Naive thymus-derived CD4-positive, alpha-beta T cell (primary cell): ENCODE measurements around the gene GSX2. TPM values are rescaled to one million over a fixed set of nuclear protein-coding genes. Genes with fewer than 3 reads are reported as not detected.

Experiments used
- ATAC-seq: fragments of 150-1000 bp; cut with Tn5 transposase; 2 replicates; pipeline ENCODE4 v1.10.0; 2021; ENCODE audit warnings: mild to moderate bottlenecking, moderate library complexity
- CTCF ChIA-PET: fragments of 350-600 bp; sonication (Branson Sonifier 250); formaldehyde crosslinking; loops from one replicate; lab custom pipeline; 2021; ENCODE audit warnings: antibody characterized with exemption; lab: Charles Lee
- POLR2A ChIA-PET: fragments of 350-600 bp; sonication (Branson Sonifier 250); formaldehyde crosslinking; loops from one replicate; lab custom pipeline; 2021; ENCODE audit warnings: antibody characterized with exemption, inconsistent platforms; lab: Charles Lee
- DNase-seq, 9 donors: peaks; one replicate each; pipeline versions ENCODE4 v3.0.0 to v3.0.0-alpha.2; 2020 to 2022; ENCODE audit warnings: mixed read lengths in 1 of 9
- H3K27ac ChIP-seq: one replicate; pipeline ENCODE4 v1.7.0; 2013; ENCODE audit warnings: mild to moderate bottlenecking, low read depth, low read length, moderate library complexity
- H3K27me3 ChIP-seq, 2 donors: one replicate each; pipeline ENCODE4 v1.7.0; 2013; ENCODE audit warnings: low read length in 2 of 2, mild to moderate bottlenecking in 2 of 2, moderate library complexity in 2 of 2; ENCODE audit not compliant: control insufficient read depth in 2 of 2, insufficient read depth in 2 of 2
- H3K36me3 ChIP-seq, 3 experiments: 1 replicate in 2 of 3; 2 replicates in 1 of 3; pipeline ENCODE4 v1.7.0; 2013; ENCODE audit warnings: low read length in 3 of 3, mild to moderate bottlenecking in 3 of 3, moderate library complexity in 1 of 3; ENCODE audit not compliant: insufficient read depth in 3 of 3, control insufficient read depth in 2 of 3
- H3K4me1 ChIP-seq, 2 donors: one replicate each; pipeline ENCODE4 v1.7.0; 2013; ENCODE audit warnings: low read length in 2 of 2, mild to moderate bottlenecking in 2 of 2, moderate library complexity in 1 of 2; ENCODE audit not compliant: control insufficient read depth in 2 of 2, insufficient read depth in 2 of 2
- H3K4me3 ChIP-seq: 2 replicates; pipeline ENCODE4 v1.7.0; 2013; ENCODE audit warnings: mild to moderate bottlenecking, low read length
- H3K9me3 ChIP-seq, 3 experiments: 1 replicate in 2 of 3; 2 replicates in 1 of 3; pipeline ENCODE4 v1.7.0; 2013; ENCODE audit warnings: low read length in 3 of 3; ENCODE audit not compliant: control insufficient read depth in 2 of 3
- H3K27ac Mint-ChIP-seq, 9 donors: one replicate each; pipeline ENCODE4 v1.8.0; 2020 to 2022; ENCODE audit warnings: mixed read lengths in 9 of 9, mild to moderate bottlenecking in 8 of 9, moderate library complexity in 5 of 9, inconsistent platforms in 2 of 9
- H3K27me3 Mint-ChIP-seq, 5 donors: one replicate each; pipeline ENCODE4 v1.8.0; 2021 to 2022; ENCODE audit warnings: mixed read lengths in 5 of 5, mild to moderate bottlenecking in 1 of 5
- H3K36me3 Mint-ChIP-seq, 5 donors: one replicate each; pipeline ENCODE4 v1.8.0; 2020 to 2022; ENCODE audit warnings: mixed read lengths in 5 of 5, mild to moderate bottlenecking in 3 of 5, inconsistent platforms in 1 of 5
- H3K4me1 Mint-ChIP-seq, 7 donors: one replicate each; pipeline ENCODE4 v1.8.0; 2020 to 2022; ENCODE audit warnings: mixed read lengths in 7 of 7, mild to moderate bottlenecking in 3 of 7, inconsistent platforms in 1 of 7
- H3K4me3 Mint-ChIP-seq, 10 donors: one replicate each; pipeline ENCODE4 v1.8.0; 2020 to 2022; ENCODE audit warnings: mild to moderate bottlenecking in 10 of 10, mixed read lengths in 10 of 10, moderate library complexity in 6 of 10, inconsistent platforms in 2 of 10
- H3K9me3 Mint-ChIP-seq, 11 donors: one replicate each; pipeline ENCODE4 v1.8.0; 2020 to 2022; ENCODE audit warnings: mixed read lengths in 11 of 11, mild to moderate bottlenecking in 4 of 11, inconsistent platforms in 1 of 11, moderate library complexity in 1 of 11
- intact Hi-C, 2 donors: fragments of 100-400 bp; cut with micrococcal nuclease; formaldehyde crosslinking; loops; one replicate each; pipeline ENCODE4 v1.15.1; 2023
- polyA plus RNA-seq, 2 donors: library from polyadenylated mRNA; unstranded; fragments of 300-500 nt; fragmentation: Illumina TruSeq; gene quantifications; one replicate each; pipeline ENCODE4 v1.2.3, GENCODE V29; 2021
- total RNA-seq, 6 experiments: library from RNA in 5 of 6; stranded (reverse) in 5 of 6; gene quantifications; 1 replicate in 5 of 6; 2 replicates in 1 of 6; pipeline ENCODE4 v1.2.3 and lab custom pipeline; 2021 to 2026

Gene GSX2
- total and polyA plus RNA-seq, 7 experiments from 2014 or later = not detected

DNA sequence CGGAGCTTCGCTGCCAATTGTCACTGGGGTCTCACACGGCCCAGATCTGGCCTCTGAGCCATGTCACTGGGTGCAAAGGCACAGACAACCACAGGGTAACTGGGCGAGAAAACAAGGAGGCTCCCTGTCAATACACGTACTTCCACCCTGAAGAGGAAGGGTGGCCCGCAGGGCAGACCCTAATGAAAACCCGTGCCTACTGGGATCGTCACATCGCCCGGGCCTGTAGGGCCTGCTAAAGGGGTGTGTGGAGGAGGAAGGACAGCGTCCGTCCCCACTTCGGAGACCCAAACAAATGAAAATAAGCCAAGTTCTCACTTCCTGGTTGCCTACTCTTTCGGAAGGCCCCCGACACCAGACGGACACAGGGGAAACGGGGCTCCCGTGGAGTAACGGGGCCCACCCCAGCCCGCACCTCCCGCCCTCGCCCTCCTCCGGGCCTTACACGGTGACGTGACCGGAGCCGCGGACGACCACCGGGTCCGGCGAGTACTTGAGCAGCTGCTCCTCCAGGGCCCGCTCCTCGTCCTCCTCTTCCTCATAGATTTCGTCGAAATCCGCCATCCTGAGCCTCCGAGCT lies 36.1 kb upstream of the GSX2 start:
- Mint-ChIP-seq H3K9me3 (no peaks in the 10 kb centered on the region), H3K4me1 (peaks cover 44 to 66% (median 49%) of the 10 kb centered on the region in 7 donors), H3K36me3 (peaks cover 0 to 15% (median 0%) of the 10 kb centered on the region in 5 donors), H3K27ac (peak overlapping the region; percentile 95 to 99 (median 98)), H3K4me3 (peak overlapping the region; percentile 94 to 100 (median 97)), H3K27me3 (peaks cover 0 to 2% (median 0%) of the 10 kb centered on the region in 5 donors)
- no peaks in the 10 kb centered on the region for H3K27me3 ChIP-seq
- ChIA-PET CTCF (interaction anchor here (0.9 kb wide), 1 partner anchor 1351 kb away, joined by 3 read pairs; no protein-coding TSS in a partner anchor), POLR2A (interaction anchor here (0.6 to 2.0 kb wide), 6 partner anchors 8 to 879 kb away, joined by 3 to 7 read pairs (median 3); no protein-coding TSS in a partner anchor)
- ATAC-seq = peak; percentile 21
- peaks cover 0 to 8% (median 0%) of the 10 kb centered on the region in 3 experiments for H3K36me3 ChIP-seq
- no peaks in the 10 kb centered on the region for H3K9me3 ChIP-seq
- H3K4me1 ChIP-seq = peaks cover 11 to 32% of the 10 kb centered on the region in 2 donors
- DNase-seq = peak in 5 of 9 donors; percentile 43 to 52 (median 45)
- peak overlapping the region; percentile 100 for H3K27ac ChIP-seq
- intact Hi-C loops = loop anchor here (1.0 to 10.0 kb wide), 15 partner anchors 8 to 1884 kb away; partner anchors contain the start of genes CEP135 (in 2 of the 2), EXOC1 (in 2 of the 2), SCFD2 (in 2 of the 2) and CLOCK (in 1 of the 2)
- H3K4me3 ChIP-seq = peak overlapping the region; percentile 68

DNA sequence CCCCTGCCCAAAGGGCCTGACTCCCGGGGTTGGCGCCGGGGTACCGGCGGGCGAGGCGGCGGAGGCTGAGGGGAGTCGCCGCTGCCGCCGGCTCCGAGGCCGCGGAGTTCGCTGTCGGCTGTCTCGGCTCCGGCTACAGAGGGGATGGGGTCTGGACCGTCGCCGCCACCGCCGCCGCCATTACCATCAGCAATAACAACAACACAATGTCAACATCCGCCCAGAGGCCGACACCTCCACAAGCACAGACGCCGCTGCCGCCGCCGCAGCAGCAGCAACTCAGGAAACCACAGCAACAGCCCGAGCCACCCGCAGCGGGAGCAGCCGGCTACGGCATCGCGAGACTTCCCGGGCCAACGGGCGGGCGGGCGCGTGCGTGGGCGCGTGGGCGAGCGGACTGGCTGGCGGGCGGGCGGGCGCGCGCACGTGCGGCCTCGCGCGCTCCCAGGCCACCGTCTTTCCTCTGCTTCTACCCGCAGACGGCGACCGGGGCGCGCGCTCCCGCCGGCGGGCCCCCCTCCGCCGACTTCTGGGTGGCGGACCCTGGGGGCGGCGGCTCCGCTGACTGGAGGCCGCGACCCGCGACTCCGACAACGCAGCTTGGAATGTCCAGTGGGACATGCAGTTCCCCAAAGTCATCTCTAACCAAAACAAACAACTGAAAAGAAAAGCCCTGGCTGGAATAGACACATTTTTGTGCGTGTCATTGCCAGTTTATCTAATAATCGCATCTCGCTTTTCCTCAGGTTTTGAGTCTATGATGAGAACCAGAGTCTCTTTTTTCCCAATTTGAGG lies 35.4 kb upstream of the GSX2 start, which contains the start of gene CHIC2:
TSS of gene CHIC2 (minus strand) at position 289 of the 795 bp plus-strand sequence. CDS start 305 bp downstream, outside the sequence.
- peaks cover 0 to 15% (median 0%) of the 10 kb centered on the region in 5 donors for H3K36me3 Mint-ChIP-seq
- peak within 1 kb of the TSS; percentile 77 for H3K4me3 ChIP-seq
- H3K27ac ChIP-seq = peak within 1 kb of the TSS; percentile 100
- no peaks in the 10 kb centered on the region for H3K9me3 ChIP-seq
- no peaks in the 10 kb centered on the region for H3K9me3 Mint-ChIP-seq
- CTCF ChIA-PET = no interaction called here
- intact Hi-C loops = loop anchor here (1.0 to 10.0 kb wide), 15 partner anchors 8 to 1884 kb away; partner anchors contain the start of genes CEP135 (in 2 of the 2), EXOC1 (in 2 of the 2), SCFD2 (in 2 of the 2) and CLOCK (in 1 of the 2)
- ATAC-seq (peak; percentile 94), DNase-seq (peak; percentile 95 to 99 (median 98))
- H3K4me1 ChIP-seq = peaks cover 8 to 32% of the 10 kb centered on the region in 2 donors
- H3K36me3 ChIP-seq = peaks cover 0 to 8% (median 0%) of the 10 kb centered on the region in 3 experiments
- peaks cover 39 to 59% (median 44%) of the 10 kb centered on the region in 7 donors for H3K4me1 Mint-ChIP-seq
- peaks cover 0 to 2% (median 0%) of the 10 kb centered on the region in 5 donors for H3K27me3 Mint-ChIP-seq
- no peaks in the 10 kb centered on the region for H3K27me3 ChIP-seq
- peak within 1 kb of the TSS; percentile 95 to 99 (median 98) for H3K27ac Mint-ChIP-seq
- H3K4me3 Mint-ChIP-seq = peak within 1 kb of the TSS; percentile 94 to 100 (median 97)
- POLR2A ChIA-PET = interaction anchor here (1.1 to 2.0 kb wide), 5 partner anchors 8 to 878 kb away, joined by 3 to 7 read pairs (median 3); no protein-coding TSS in a partner anchor

DNA sequence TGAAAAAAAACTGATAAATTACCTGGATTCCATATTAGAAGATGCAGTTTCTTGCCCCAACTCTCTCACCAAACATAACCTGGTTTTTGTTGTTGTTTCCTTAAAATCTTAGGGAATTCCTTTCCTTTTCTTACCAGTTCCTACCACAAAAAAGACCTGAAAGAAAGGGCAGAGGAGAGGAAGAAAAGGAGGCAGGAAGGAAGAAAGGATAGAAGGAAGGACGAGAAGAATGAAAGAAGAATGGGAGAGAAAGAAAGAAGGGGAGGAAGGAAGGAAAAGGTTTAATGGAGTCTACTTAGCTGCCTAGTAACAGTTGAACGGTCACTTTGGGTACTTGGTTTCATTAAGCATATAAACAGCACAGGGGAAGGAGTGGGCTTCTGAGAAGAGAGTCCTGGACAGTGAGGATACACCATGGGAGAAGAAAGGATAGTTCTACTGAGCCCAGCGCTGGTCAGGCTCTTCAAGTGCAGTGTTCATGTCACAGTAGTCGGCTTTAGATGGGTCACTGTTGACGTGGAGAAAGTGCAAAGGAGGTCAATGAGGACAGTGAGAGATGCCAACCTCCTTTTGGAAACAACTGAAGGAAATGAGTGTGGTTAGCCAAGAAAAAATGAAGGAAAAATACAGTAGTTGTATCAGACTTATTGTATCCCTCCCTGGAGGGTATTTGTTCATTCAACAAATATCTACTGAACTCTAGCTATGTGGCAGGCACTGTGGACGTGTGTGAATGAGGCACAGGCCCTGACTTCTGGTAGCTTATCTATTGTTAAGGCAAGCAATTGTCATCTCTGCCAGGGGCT lies 34.5 kb upstream of the GSX2 start:
- H3K27ac Mint-ChIP-seq = peak overlapping the region; percentile 74 to 98 (median 93)
- peaks cover 32 to 49% (median 37%) of the 10 kb centered on the region in 7 donors for H3K4me1 Mint-ChIP-seq
- no peaks in the 10 kb centered on the region for H3K27me3 ChIP-seq
- no peak for ATAC-seq
- intact Hi-C loops = loop anchor here (2.0 to 10.0 kb wide), 4 partner anchors 61 to 1787 kb away; partner anchors contain the start of genes CLOCK (in 1 of the 2) and EXOC1 (in 1 of the 2)
- DNase-seq = no peak
- H3K4me1 ChIP-seq = peaks cover 8 to 29% of the 10 kb centered on the region in 2 donors
- H3K4me3 ChIP-seq = peak overlapping the region; percentile 77
- H3K9me3 Mint-ChIP-seq = peaks cover 0 to 2% (median 0%) of the 10 kb centered on the region in 11 donors
- CTCF ChIA-PET = no interaction called here
- peaks cover 0 to 8% (median 0%) of the 10 kb centered on the region in 3 experiments for H3K36me3 ChIP-seq
- POLR2A ChIA-PET = interaction anchor here (2.0 kb wide), 1 partner anchor 9 kb away, joined by 7 read pairs; no protein-coding TSS in a partner anchor
- H3K9me3 ChIP-seq = no peaks in the 10 kb centered on the region
- H3K27me3 Mint-ChIP-seq = peaks cover 0 to 5% (median 0%) of the 10 kb centered on the region in 5 donors
- H3K4me3 Mint-ChIP-seq = peak overlapping the region; percentile 75 to 97 (median 88)
- H3K36me3 Mint-ChIP-seq = peaks cover 0 to 12% (median 0%) of the 10 kb centered on the region in 5 donors
- peak overlapping the region; percentile 91 for H3K27ac ChIP-seq

DNA sequence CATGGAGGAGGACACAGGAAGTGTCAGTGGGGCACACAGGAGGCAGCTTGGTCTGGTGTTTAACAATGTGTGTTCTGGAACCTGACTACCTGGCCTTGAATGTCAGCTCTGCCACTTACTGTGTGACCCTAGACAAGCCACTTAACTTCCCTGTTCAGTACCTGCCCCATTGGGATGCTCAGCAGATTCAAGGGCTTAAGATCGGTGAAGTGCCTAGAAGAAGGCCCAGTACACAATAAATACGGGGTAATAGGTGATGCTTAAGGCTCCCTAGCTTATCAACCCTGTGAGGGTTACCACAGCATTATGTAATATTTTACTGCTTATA lies 33.9 kb upstream of the GSX2 start:
- Mint-ChIP-seq H3K27me3 (peaks cover 0 to 8% (median 0%) of the 10 kb centered on the region in 5 donors), H3K36me3 (peaks cover 0 to 12% (median 0%) of the 10 kb centered on the region in 5 donors), H3K4me1 (peaks cover 29 to 43% (median 33%) of the 10 kb centered on the region in 7 donors), H3K27ac (peak overlapping the region in 7 of 9 donors; percentile 74 to 98 (median 95)), H3K4me3 (peak overlapping the region in 8 of 10 donors; percentile 10 to 97 (median 91)), H3K9me3 (peaks cover 0 to 2% (median 0%) of the 10 kb centered on the region in 11 donors)
- CTCF ChIA-PET = no interaction called here
- DNase-seq (no peak), ATAC-seq (no peak)
- H3K4me1 ChIP-seq = peaks cover 8 to 23% of the 10 kb centered on the region in 2 donors
- H3K36me3 ChIP-seq = peaks cover 0 to 8% (median 0%) of the 10 kb centered on the region in 3 experiments
- no peaks in the 10 kb centered on the region for H3K9me3 ChIP-seq
- intact Hi-C loops = loop anchor here in 1 of 2 donors (10.0 kb wide), 1 partner anchor 1479 kb away; the partner anchor contains the start of gene CLOCK
- H3K4me3 ChIP-seq = no peak overlapping the region
- no peak overlapping the region for H3K27ac ChIP-seq
- H3K27me3 ChIP-seq = no peaks in the 10 kb centered on the region
- POLR2A ChIA-PET = no interaction called here

DNA sequence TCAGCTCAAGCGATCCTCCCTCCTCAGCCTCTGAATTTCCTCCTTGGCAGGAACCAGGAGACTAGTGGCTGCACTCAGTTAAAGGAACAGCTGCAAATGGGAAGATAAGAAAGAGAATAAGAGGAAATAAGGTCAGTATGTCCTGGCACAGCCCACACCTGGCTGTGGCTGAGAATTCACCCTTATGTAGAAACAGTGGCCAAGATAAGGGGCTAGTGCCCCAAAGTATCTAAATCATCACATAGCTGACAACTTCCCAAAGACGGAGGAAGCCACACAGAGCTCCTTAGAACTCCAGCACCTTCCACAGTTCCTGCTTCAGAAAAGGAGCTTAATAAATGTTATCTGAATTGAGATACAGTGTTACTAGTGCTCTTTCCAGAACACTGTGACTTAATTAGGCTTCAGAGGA lies 33.2 kb upstream of the GSX2 start:
- H3K4me1 Mint-ChIP-seq = peaks cover 22 to 37% (median 27%) of the 10 kb centered on the region in 7 donors
- Histone ChIP-seq H3K9me3 (no peaks in the 10 kb centered on the region), H3K27ac (no peak overlapping the region), H3K4me3 (no peak overlapping the region), H3K36me3 (peaks cover 0 to 8% (median 0%) of the 10 kb centered on the region in 3 experiments), H3K4me1 (peaks cover 8 to 17% of the 10 kb centered on the region in 2 donors), H3K27me3 (no peaks in the 10 kb centered on the region)
- DNase-seq = no peak
- intact Hi-C loops = loop anchor here in 1 of 2 donors (10.0 kb wide), 1 partner anchor 1478 kb away; the partner anchor contains the start of gene CLOCK
- ATAC-seq = no peak
- H3K27me3 Mint-ChIP-seq = peaks cover 0 to 8% (median 0%) of the 10 kb centered on the region in 5 donors
- H3K27ac Mint-ChIP-seq = peak overlapping the region in 2 of 9 donors; percentile 42 to 98
- H3K36me3 Mint-ChIP-seq = peaks cover 0 to 10% (median 0%) of the 10 kb centered on the region in 5 donors
- peaks cover 0 to 2% (median 0%) of the 10 kb centered on the region in 11 donors for H3K9me3 Mint-ChIP-seq
- ChIA-PET CTCF (no interaction called here), POLR2A (interaction anchor here (1.0 kb wide), 1 partner anchor 25 kb away, joined by 3 read pairs; no protein-coding TSS in a partner anchor)
- H3K4me3 Mint-ChIP-seq = no peak overlapping the region
